HG03432 (cell line): Measurements from ENCODE around the gene C1orf53.

Experiments
- ATAC-seq: cut with Tn5 transposase; IDR thresholded peaks from one replicate; pipeline ENCODE4 v1.9.1; 2021; ENCODE audit warnings: mild to moderate bottlenecking, moderate library complexity; ENCODE audit not compliant: unreplicated experiment

The C1orf53 gene

GRCh38 chr1:197954718-197955418, 52.4 kb downstream of the C1orf53 start:
- ATAC-seq: no peak

GRCh38 chr1:197955486-197956394, 53.3 kb downstream of the C1orf53 start:
- ATAC-seq: no peak
